K562 (cell line): ENCODE data around the gene LAMC1. TPM values are rescaled to one million over a fixed set of nuclear protein-coding genes. Genes with fewer than 3 reads are reported as not detected.

ENCODE experiments used
- ATAC-seq: fragments of 200-7000 bp; cut with Tn5 transposase; 3 replicates; pipeline ENCODE4 v1.9.1; 2020; ENCODE audit warnings: moderate library complexity
- BruUV-seq: library from RNA; stranded (reverse); fragments of 400-500 nt; replicated peaks from 2 replicates; lab custom pipeline; 2021; lab: Mats Ljungman, UMichigan
- CTCF ChIA-PET: fragments of 300-600 bp; formaldehyde crosslinking; extraction: SDS; loops from one replicate; lab custom pipeline; 2021; ENCODE audit warnings: low intra/inter-chr PET ratio; lab: Yijun Ruan, JAX
- POLR2A ChIA-PET: fragments of 300-600, 350-650 bp; sonication (Branson Sonifier 250); formaldehyde crosslinking; extraction: SDS; loops from one replicate; lab custom pipeline; 2021; ENCODE audit warnings: antibody characterized with exemption, inconsistent platforms; lab: Yijun Ruan, JAX
- DNase-seq, 4 experiments: peaks; one replicate each; pipeline versions ENCODE4 v3.0.0 to v3.0.0-alpha.2; 2011 to 2018; ENCODE audit warnings: low spot score in 3 of 4, mixed read lengths in 3 of 4; ENCODE audit errors: extremely low read depth in 1 of 4
- FAIRE-seq: peaks from 2 replicates; lab custom pipeline; 2011; peaks lifted over from hg19 to GRCh38; lab: Jason Lieb, UNC
- H2AFZ ChIP-seq: 2 replicates; pipeline ENCODE4 v1.6.0; 2011; ENCODE audit warnings: low read depth, low read length, control low read depth, inconsistent platforms
- H3K27ac ChIP-seq: fragments of 200-600 bp; 3 replicates; pipeline ENCODE4 v1.8.0; 2011; ENCODE audit warnings: low read depth, mild to moderate bottlenecking, control low read depth, inconsistent platforms, low read length, moderate library complexity, mixed read lengths; ENCODE audit errors: extremely low read depth
- H3K27me3 ChIP-seq, 2 experiments: fragments of 300-600 bp in 1 of 2; 2 replicates in 1 of 2; 3 replicates in 1 of 2; pipeline versions ENCODE4 v1.6.0 to v1.8.0; 2011; ENCODE audit warnings: inconsistent platforms in 2 of 2, low read length in 2 of 2, mild to moderate bottlenecking in 1 of 2, mixed read lengths in 1 of 2, moderate library complexity in 1 of 2; ENCODE audit not compliant: control insufficient read depth in 2 of 2, insufficient read depth in 2 of 2
- H3K36me3 ChIP-seq: fragments of 300-600 bp; 3 replicates; pipeline ENCODE4 v1.8.0; 2011; ENCODE audit warnings: mild to moderate bottlenecking, low read length, inconsistent platforms; ENCODE audit not compliant: control insufficient read depth, insufficient read depth
- H3K4me1 ChIP-seq, 2 experiments: fragments of 200-600 bp in 1 of 2; replicated peaks in 1 of 2; 2 replicates in 1 of 2; 3 replicates in 1 of 2; pipeline versions ENCODE4 v1.5.1 to v1.8.0; 2011; ENCODE audit warnings: inconsistent platforms in 2 of 2, low read length in 2 of 2, mild to moderate bottlenecking in 1 of 2, mixed read lengths in 1 of 2, moderate library complexity in 1 of 2; ENCODE audit not compliant: control insufficient read depth in 2 of 2, insufficient read depth in 2 of 2
- H3K4me2 ChIP-seq: 2 replicates; pipeline ENCODE4 v1.6.1; 2011; ENCODE audit warnings: low read length, control low read depth, inconsistent platforms, mixed read lengths; ENCODE audit not compliant: insufficient read depth
- H3K4me3 ChIP-seq: fragments of 200-600 bp; sonication (generic), shearing (Covaris generic); 2 replicates; pipeline ENCODE4 v1.5.1; 2016; ENCODE audit warnings: control low read depth, inconsistent platforms
- H3K79me2 ChIP-seq: fragments of 200-600 bp; 3 replicates; pipeline ENCODE4 v1.8.0; 2011; ENCODE audit warnings: low read length, inconsistent platforms; ENCODE audit not compliant: control insufficient read depth, insufficient read depth
- H3K9ac ChIP-seq, 2 experiments: 2 replicates each; pipeline versions ENCODE4 v1.6.0 to v1.6.1; 2011; ENCODE audit warnings: low read depth in 2 of 2, low read length in 2 of 2, control low read depth in 1 of 2, inconsistent platforms in 1 of 2, mild to moderate bottlenecking in 1 of 2, mixed read lengths in 1 of 2; ENCODE audit not compliant: insufficient read depth in 1 of 2
- H3K9me1 ChIP-seq: one replicate; pipeline ENCODE4 v1.6.0; 2011; ENCODE audit warnings: inconsistent platforms, mild to moderate bottlenecking, low read length, moderate library complexity; ENCODE audit not compliant: control insufficient read depth, insufficient read depth
- H3K9me3 ChIP-seq: replicated peaks from 2 replicates; pipeline ENCODE4 v1.5.1; 2011; ENCODE audit warnings: low read depth, low read length, inconsistent platforms; ENCODE audit not compliant: control insufficient read depth, insufficient read depth
- H4K20me1 ChIP-seq: replicated peaks from 2 replicates; pipeline ENCODE4 v1.6.1; 2011; ENCODE audit warnings: low read length, inconsistent platforms, mixed read lengths; ENCODE audit not compliant: control insufficient read depth, insufficient read depth
- CCNT2 ChIP-seq: IDR thresholded peaks from 2 replicates; pipeline ENCODE4 v1.6.1; 2011; ENCODE audit warnings: borderline replicate concordance, low read depth, mild to moderate bottlenecking, moderate library complexity, mixed read lengths, low read length; ENCODE audit not compliant: insufficient read length; ENCODE audit errors: extremely low read depth
- CHD1 ChIP-seq: fragments of 200-600 bp; sonication (generic); IDR thresholded peaks from one replicate; pipeline ENCODE4 v1.6.1; 2012; ENCODE audit warnings: mild to moderate bottlenecking, moderate library complexity, low read length, inconsistent platforms
- DPF2 ChIP-seq: fragments of 450-650 bp; IDR thresholded peaks from 2 replicates; pipeline ENCODE4 v1.6.1; 2016
- ELF4 ChIP-seq: fragments of 450-650 bp; formaldehyde crosslinking; IDR thresholded peaks from 2 replicates; pipeline ENCODE4 v1.4.0; 2022; ENCODE audit warnings: missing genetic modification characterization
- MGA ChIP-seq: fragments of 450-650 bp; IDR thresholded peaks from 2 replicates; pipeline ENCODE4 v1.6.1; 2016; ENCODE audit warnings: mild to moderate bottlenecking, moderate library complexity
- RBM14 ChIP-seq: fragments of 200-400 bp; formaldehyde crosslinking; IDR thresholded peaks from 2 replicates; pipeline ENCODE4 v1.6.1; 2018; ENCODE audit warnings: low read depth, mild to moderate bottlenecking, low read length, moderate library complexity, borderline replicate concordance; ENCODE audit not compliant: insufficient read depth
- USF1 ChIP-seq: sonication (generic); formaldehyde crosslinking; IDR thresholded peaks from 2 replicates; pipeline ENCODE4 v1.9.0; 2022; ENCODE audit warnings: mild to moderate bottlenecking, missing genetic modification reagents
- ZKSCAN1 ChIP-seq: fragments of 150-350 bp; IDR thresholded peaks from 2 replicates; pipeline ENCODE4 v1.6.1; 2016; ENCODE audit warnings: low read depth, low read length
- in situ Hi-C: fragments of 300-500 bp; cut with MboI; formaldehyde crosslinking; loops from 4 replicates; pipeline ENCODE4 v1.15.0; 2018; ENCODE audit warnings: inconsistent platforms, mixed read lengths
- intact Hi-C: fragments of 100-400 bp; cut with micrococcal nuclease; formaldehyde crosslinking; loops from 2 replicates; pipeline ENCODE4 v1.14.2; 2022
- polyA plus RNA-seq, 8 experiments: library from polyadenylated mRNA; depleted of rRNA in 4 of 8; stranded (reverse) in 5 of 8; unstranded in 3 of 8; fragments of >200 nt; fragmentation: Nextera tagmentation in 2 of 8; fragmentation: Illumina TruSeq in 1 of 8; extraction: Ambion mirVana in 2 of 8; extraction: Trizol in 1 of 8; gene quantifications; 2 replicates each; pipeline versions ENCODE4 v1.2.1 to v1.2.3, GENCODE V29; 2011 to 2014; ENCODE audit warnings: inconsistent platforms in 1 of 8, missing spikeins in 1 of 8
- total RNA-seq, 7 experiments: library from RNA; depleted of rRNA in 6 of 7; stranded (reverse); fragments of >200 nt in 6 of 7; fragmentation: Illumina TruSeq in 2 of 7; extraction: Trizol in 2 of 7; gene quantifications; 2 replicates each; pipeline versions ENCODE4 v1.2.1 to v1.2.3, GENCODE V29; 2011 to 2021; ENCODE audit warnings: low replicate concordance in 1 of 7
- TF ChIP-seq, protein P1 (sequence below): fragments of 250-450 bp; sonication (Bioruptor Pico); IDR thresholded peaks from 2 replicates; pipeline ENCODE4 v1.8.0; 2021; ENCODE audit warnings: moderate library complexity, mild to moderate bottlenecking, inconsistent platforms

Gene LAMC1
- total and polyA plus RNA-seq, 9 of the 15 experiments (the other 6 are each of a cell fraction or from before 2014, with no cell fraction given): 0.07 to 0.71 (median 0.13) TPM; not detected in 2

DNA sequence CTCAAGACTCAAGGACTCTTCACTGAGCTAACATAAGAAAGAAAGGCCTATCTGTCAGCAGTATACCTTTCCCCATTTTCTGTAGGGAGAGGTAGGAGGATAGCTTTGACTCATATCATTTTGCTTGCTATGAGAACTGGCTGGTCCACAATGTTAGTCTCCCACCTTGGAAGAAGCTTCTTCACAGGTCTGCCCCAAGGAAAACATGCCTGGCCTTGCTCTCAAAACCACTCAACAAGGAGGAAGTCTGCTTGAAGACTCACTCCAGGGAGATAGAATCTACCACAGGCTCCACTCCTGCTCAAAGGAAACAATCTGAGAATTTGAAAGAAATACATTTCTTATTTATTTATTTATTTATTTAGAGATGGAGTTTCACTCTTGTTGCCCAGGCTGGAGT lies 29.5 kb upstream of the LAMC1 start:
- DNase-seq: no peak
- no peak for FAIRE-seq
- no peaks in the 10 kb centered on the region for H3K9me3 ChIP-seq
- no peak overlapping the region for H3K4me2 ChIP-seq
- H3K36me3 ChIP-seq: no peaks in the 10 kb centered on the region
- ChIA-PET POLR2A (interaction anchor here (1.1 kb wide), 1 partner anchor 9 kb away, joined by 3 read pairs; no protein-coding TSS in a partner anchor), CTCF (interaction anchor here (0.6 kb wide), 1 partner anchor 19 kb away, joined by 3 read pairs; no protein-coding TSS in a partner anchor)
- H3K27me3 ChIP-seq: peaks cover 0 to 7% of the 10 kb centered on the region in 2 experiments; a peak in 3 of 5 replicates
- no peak overlapping the region for H3K4me3 ChIP-seq
- no TSS peak for BruUV-seq
- H3K9me1 ChIP-seq: no peaks in the 10 kb centered on the region
- no peak for ATAC-seq
- no peaks in the 10 kb centered on the region for H3K4me1 ChIP-seq
- in situ Hi-C loops: no loop called here
- H3K27ac ChIP-seq: no peak overlapping the region
- H3K9ac ChIP-seq: no peak overlapping the region
- H4K20me1 ChIP-seq: no peaks in the 10 kb centered on the region
- intact Hi-C loops: no loop called here
- H3K79me2 ChIP-seq: no peaks in the 10 kb centered on the region
- no peak overlapping the region for H2AFZ ChIP-seq
- TF ChIP-seq ZKSCAN1 (no peak), CCNT2 (no peak), MGA (no peak), USF1 (CRISPR knock-in tag) (no peak), RBM14 (no peak), CHD1 (no peak), DPF2 (no peak), ELF4 (CRISPR knock-in tag) (no peak)
- TF ChIP-seq, protein P1, sequence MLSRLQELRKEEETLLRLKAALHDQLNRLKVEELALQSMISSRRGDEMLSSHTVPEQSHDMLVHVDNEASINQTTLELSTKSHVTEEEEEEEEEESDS (CRISPR knock-in tag): no peak
